Ovary (tissue), 3 donors: ENCODE data around the gene MASTL.

ENCODE experiments used
- CTCF ChIP-seq, 3 donors: fragments of 450-650 bp in 2 of 3; fragments of 200-600 bp in 1 of 3; IDR thresholded peaks; one replicate each; pipeline versions ENCODE4 v1.5.1 to v1.8.0; 2016 to 2022; ENCODE audit warnings: antibody characterized with exemption in 3 of 3, mild to moderate bottlenecking in 1 of 3
- EP300 ChIP-seq: sonication (generic); formaldehyde crosslinking; IDR thresholded peaks from one replicate; pipeline ENCODE4 v1.6.1; 2017; ENCODE audit warnings: antibody characterized with exemption
- POLR2A ChIP-seq: fragments of 450-650 bp; IDR thresholded peaks from one replicate; pipeline ENCODE4 v1.6.1; 2017; ENCODE audit warnings: antibody characterized with exemption, mild to moderate bottlenecking, moderate library complexity
- donor health status: DM: no; HTN: no; CAD: no.

- TF ChIP-seq CTCF (IDR thresholded peaks at IDR 0.05), result no peak
- no peak for TF ChIP-seq POLR2A
- TF ChIP-seq EP300, result no peak
These were observed 16.9 kb upstream of the MASTL start for GRCh38 chr10:27138277-27138676.
